SU-DHL-6 (cell line): ENCODE data around the gene SCFD2.

Experiments used
- H2AFZ ChIP-seq: fragments of 200-600 bp; sonication (generic); 2 replicates; pipeline ENCODE4 v1.6.1; 2014; ENCODE audit warnings: low read depth, mild to moderate bottlenecking, moderate library complexity, mixed read lengths, antibody characterized with exemption, low read length; ENCODE audit not compliant: severe bottlenecking
- H3F3A ChIP-seq: fragments of 200-600 bp; shearing (Covaris generic); 2 replicates; pipeline ENCODE4 v1.6.0; 2016; ENCODE audit warnings: antibody characterized with exemption, mild to moderate bottlenecking; ENCODE audit not compliant: insufficient read depth
- H3K27ac ChIP-seq: fragments of 200-600 bp; sonication (generic); 2 replicates; pipeline ENCODE4 v1.5.1; 2016; ENCODE audit warnings: low read depth, mild to moderate bottlenecking, low read length, moderate library complexity, mixed read lengths
- H3K27me3 ChIP-seq: fragments of 200-600 bp; sonication (generic), shearing (Covaris generic); 2 replicates; pipeline ENCODE4 v1.6.0; 2014; ENCODE audit warnings: mild to moderate bottlenecking, low read length
- H3K36me3 ChIP-seq: fragments of 200-600 bp; sonication (generic); 2 replicates; pipeline ENCODE4 v1.6.1; 2014; ENCODE audit warnings: mild to moderate bottlenecking, low read length, mixed read lengths
- H3K4me2 ChIP-seq: fragments of 300-600, 200-600 bp; shearing (Covaris generic), sonication (generic); 2 replicates; pipeline ENCODE4 v1.6.0; 2014; ENCODE audit warnings: low read length, low read depth, mild to moderate bottlenecking; ENCODE audit not compliant: poor library complexity, severe bottlenecking
- H3K4me3 ChIP-seq: fragments of 200-600 bp; sonication (generic); 2 replicates; pipeline ENCODE4 v1.5.1; 2014; ENCODE audit warnings: antibody characterized with exemption, low read length, mild to moderate bottlenecking, mixed read lengths; ENCODE audit not compliant: insufficient read depth, poor library complexity, severe bottlenecking
- H3K79me2 ChIP-seq: fragments of 200-600 bp; sonication (generic); 2 replicates; pipeline ENCODE4 v1.6.1; 2014; ENCODE audit warnings: mild to moderate bottlenecking, low read length, moderate library complexity; ENCODE audit not compliant: insufficient read depth
- H3K9ac ChIP-seq: fragments of 200-600 bp; sonication (generic); 2 replicates; pipeline ENCODE4 v1.7.0; 2014; ENCODE audit warnings: mild to moderate bottlenecking, low read length
- H3K9me2 ChIP-seq: fragments of 200-600 bp; sonication (generic); replicated peaks from 2 replicates; pipeline ENCODE4 v1.6.1; 2014; ENCODE audit warnings: low read length; ENCODE audit not compliant: insufficient read depth
- H3K9me3 ChIP-seq: fragments of 200-600 bp; sonication (generic); 2 replicates; pipeline ENCODE4 v1.6.1; 2014; ENCODE audit warnings: low read length, mixed read lengths; ENCODE audit not compliant: insufficient read depth
- H4K20me1 ChIP-seq: fragments of 200-600 bp; sonication (generic); 2 replicates; pipeline ENCODE4 v1.6.1; 2014; ENCODE audit warnings: low read depth, mild to moderate bottlenecking, antibody characterized with exemption, low read length, moderate library complexity, mixed read lengths
- CTCF ChIP-seq: fragments of 200-600 bp; sonication (generic); IDR thresholded peaks from one replicate; pipeline ENCODE4 v1.5.1; 2017; ENCODE audit warnings: antibody characterized with exemption, mild to moderate bottlenecking, low read length, moderate library complexity; ENCODE audit not compliant: insufficient read depth, poor library complexity, severe bottlenecking
- EZH2phosphoT487 ChIP-seq: fragments of 200-600 bp; sonication (generic), shearing (Covaris generic); conservative IDR thresholded peaks from 2 replicates; pipeline ENCODE4 v1.6.1; 2018; ENCODE audit warnings: mild to moderate bottlenecking, antibody characterized with exemption, low read length, moderate library complexity, mixed read lengths

SCFD2 gene

GRCh38 chr4:53005149-53005546 lies 360.7 kb downstream of the SCFD2 start:
- no peaks in the 10 kb centered on the region for H3K27me3 ChIP-seq
- no peak overlapping the region for H2AFZ ChIP-seq
- H3K79me2 ChIP-seq: no peaks in the 10 kb centered on the region
- no peak overlapping the region for H3K9ac ChIP-seq
- no peak overlapping the region for H3K4me2 ChIP-seq
- H3K4me3 ChIP-seq: no peak overlapping the region
- no peaks in the 10 kb centered on the region for H3F3A ChIP-seq
- TF ChIP-seq EZH2phosphoT487 (no peak), CTCF (no peak)
- no peaks in the 10 kb centered on the region for H3K9me2 ChIP-seq
- no peaks in the 10 kb centered on the region for H4K20me1 ChIP-seq
- H3K36me3 ChIP-seq: no peaks in the 10 kb centered on the region
- no peak overlapping the region for H3K27ac ChIP-seq
- H3K9me3 ChIP-seq: no peaks in the 10 kb centered on the region

GRCh38 chr4:53004497-53005148 lies 361.2 kb downstream of the SCFD2 start:
- Histone ChIP-seq H3K4me2 (no peak overlapping the region), H3K79me2 (no peaks in the 10 kb centered on the region), H3K9ac (no peak overlapping the region), H2AFZ (no peak overlapping the region), H3K27ac (no peak overlapping the region), H3K36me3 (no peaks in the 10 kb centered on the region), H3K9me3 (no peaks in the 10 kb centered on the region), H3K4me3 (no peak overlapping the region), H3K27me3 (no peaks in the 10 kb centered on the region), H4K20me1 (no peaks in the 10 kb centered on the region), H3F3A (no peaks in the 10 kb centered on the region), H3K9me2 (no peaks in the 10 kb centered on the region)
- TF ChIP-seq CTCF: no peak
- no peak for TF ChIP-seq EZH2phosphoT487

- Histone ChIP-seq H3K9ac (no peak overlapping the region), H3K9me2 (no peaks in the 10 kb centered on the region), H3K79me2 (no peaks in the 10 kb centered on the region), H3F3A (no peaks in the 10 kb centered on the region), H3K27me3 (no peaks in the 10 kb centered on the region), H3K27ac (no peak overlapping the region), H3K4me2 (no peak overlapping the region), H3K36me3 (no peaks in the 10 kb centered on the region), H2AFZ (no peak overlapping the region), H3K4me3 (no peak overlapping the region), H3K9me3 (no peaks in the 10 kb centered on the region), H4K20me1 (no peaks in the 10 kb centered on the region)
- no peak for TF ChIP-seq CTCF
- no peak for TF ChIP-seq EZH2phosphoT487
Measured at GRCh38 chr4:53003959-53004358, 361.9 kb downstream of the SCFD2 start.
